NCI-H510A (cell line): Measurements from ENCODE around the gene MCCD1.

Experiments
- DNase-seq: peaks from one replicate; lab custom pipeline; 2025; lab: John Stamatoyannopoulos, UW

Gene MCCD1

GRCh38 chr6:31572041-31572911 is 43.5 kb downstream of the MCCD1 start, which contains the start of gene LTA:
TSS of gene LTA (plus strand) at chr6:31572289. CDS start at chr6:31572743, 454 bp downstream.
- DNase-seq: no peak

GRCh38 chr6:31573239-31574105 is 44.7 kb downstream of the MCCD1 start:
- no peak for DNase-seq

- DNase-seq: no peak
Measured at GRCh38 chr6:31574106-31575061, 45.6 kb downstream of the MCCD1 start.

- DNase-seq: no peak
Measured at GRCh38 chr6:31575335-31575901, 46.7 kb downstream of the MCCD1 start, which contains the start of gene TNF. TSS of gene TNF (plus strand) at chr6:31575565. CDS start at chr6:31575742, 177 bp downstream.

GRCh38 chr6:31575952-31576685 is 47.4 kb downstream of the MCCD1 start:
- no peak for DNase-seq

GRCh38 chr6:31576897-31577578 is 48.3 kb downstream of the MCCD1 start:
- no peak for DNase-seq

- no peak for DNase-seq
Measured at GRCh38 chr6:31577579-31577966, 48.8 kb downstream of the MCCD1 start.

- no peak for DNase-seq
Measured at GRCh38 chr6:31578184-31579118, 49.7 kb downstream of the MCCD1 start.

- no peak for DNase-seq
Measured at GRCh38 chr6:31579119-31579505, 50.4 kb downstream of the MCCD1 start.
